HG02588 (cell line): Measurements from ENCODE around the gene SYTL2.
"Not testable (repeated sequence)": the region's sequence is repeated elsewhere in the genome, so short reads cannot be mapped to it uniquely, and the experiment has no call there.

Experiments
- ATAC-seq: cut with Tn5 transposase; IDR thresholded peaks from one replicate; pipeline ENCODE4 v1.9.1; 2021; ENCODE audit warnings: mild to moderate bottlenecking, moderate library complexity; ENCODE audit not compliant: unreplicated experiment

The SYTL2 gene

DNA sequence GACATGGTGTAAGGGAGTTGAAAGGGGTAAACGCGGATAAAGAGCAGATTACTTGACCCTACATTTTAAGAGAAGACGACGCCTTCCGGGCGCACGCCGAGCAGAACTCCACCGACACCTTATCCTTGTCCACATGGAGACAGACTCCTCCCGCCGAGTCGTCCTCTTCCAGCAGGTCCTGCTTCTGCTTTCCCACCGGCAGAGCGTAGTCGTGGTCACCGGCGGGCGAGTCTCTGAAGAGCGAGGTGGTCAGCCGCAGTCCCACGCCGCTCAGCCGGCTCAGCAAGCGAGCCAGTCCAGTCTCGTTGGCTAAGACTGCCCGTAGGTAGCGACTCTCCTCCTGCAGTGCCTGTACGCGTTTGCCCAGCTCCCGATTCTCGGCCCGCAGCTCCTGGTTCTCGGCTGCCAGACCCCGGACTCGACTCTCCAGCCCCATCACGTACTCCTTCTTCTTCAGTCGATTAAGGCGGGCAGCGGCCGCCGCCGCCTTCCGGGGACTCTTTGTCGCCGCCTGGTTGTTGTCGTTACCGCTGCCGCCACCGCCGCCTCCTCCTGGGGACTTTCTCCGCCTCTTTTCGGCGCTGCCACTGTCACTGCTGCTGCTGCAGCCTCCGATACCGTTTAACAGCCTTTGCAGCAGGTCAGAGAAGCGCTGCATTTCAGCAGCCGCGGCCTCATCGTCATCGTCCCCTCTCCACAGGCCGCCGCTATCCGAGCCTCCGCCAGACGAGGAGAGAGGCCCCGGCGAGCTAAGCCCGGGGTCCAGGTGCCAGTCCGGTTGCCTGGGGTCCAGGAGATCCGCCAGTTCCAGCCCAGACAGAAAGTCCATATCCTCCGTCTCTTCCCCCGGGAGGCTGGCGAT lies 147.0 kb downstream of the SYTL2 start:
- peak; percentile 66 for ATAC-seq

DNA sequence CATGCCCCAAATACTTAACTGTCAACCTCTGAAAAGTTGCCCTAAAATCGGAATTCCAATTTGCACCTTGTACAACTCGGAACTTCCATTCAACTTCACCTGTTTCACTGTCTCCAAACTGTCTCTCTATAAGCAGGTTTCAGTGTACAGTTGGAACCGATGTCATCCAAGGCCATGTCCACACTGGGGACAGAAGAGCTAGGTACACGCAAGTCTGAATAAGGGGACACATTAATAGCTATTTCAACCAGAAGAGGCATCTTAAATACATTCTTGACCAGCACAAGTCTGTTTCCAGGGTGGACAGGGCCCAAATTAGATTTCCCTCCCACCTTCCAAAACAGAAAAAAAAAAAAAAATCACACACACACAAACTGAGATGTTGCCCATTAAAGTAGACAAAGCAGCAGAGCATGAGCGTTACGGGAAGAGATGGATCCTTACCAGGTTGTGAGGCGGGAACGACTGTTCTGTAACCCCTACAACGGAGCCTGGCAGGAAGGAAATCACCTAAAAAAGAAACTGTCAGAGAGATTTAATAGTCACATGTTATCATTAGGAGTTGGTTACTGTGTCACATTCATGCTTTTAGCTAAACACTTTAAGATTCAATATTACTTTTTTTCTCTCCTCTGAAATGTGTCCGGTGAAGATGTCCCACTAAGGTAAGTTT lies 147.7 kb downstream of the SYTL2 start:
- no peak for ATAC-seq

DNA sequence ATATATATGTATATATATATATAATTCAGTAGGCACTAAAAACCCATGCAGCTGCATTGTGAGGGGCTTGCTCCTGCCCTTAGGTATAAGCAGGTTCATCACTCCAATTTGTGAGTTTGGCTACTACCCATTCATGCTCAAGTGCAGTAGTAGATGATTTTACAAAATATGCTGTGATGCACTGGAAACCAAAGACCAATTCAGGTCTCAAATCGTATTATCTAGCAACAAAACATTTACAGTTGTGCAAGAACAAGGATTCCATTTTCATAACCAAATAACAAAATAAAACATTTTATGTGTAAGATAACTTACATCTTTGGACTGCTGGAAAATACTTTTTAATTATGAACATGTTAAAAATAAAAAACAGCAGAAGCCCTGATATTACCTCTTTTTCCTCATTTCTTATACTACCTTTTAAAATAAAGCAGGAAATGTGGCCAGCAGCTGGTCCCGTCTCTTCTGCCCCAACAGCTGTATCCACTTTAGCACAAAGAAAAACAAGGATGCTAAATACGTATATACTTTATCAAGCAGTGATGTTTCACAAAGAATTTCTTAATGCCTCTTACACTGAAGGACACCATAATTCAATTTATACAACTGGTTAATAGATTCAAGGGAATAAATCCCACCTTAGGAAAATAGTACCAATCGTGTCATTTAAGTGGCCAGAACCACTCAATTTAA lies 148.8 kb downstream of the SYTL2 start:
- ATAC-seq: no peak

DNA sequence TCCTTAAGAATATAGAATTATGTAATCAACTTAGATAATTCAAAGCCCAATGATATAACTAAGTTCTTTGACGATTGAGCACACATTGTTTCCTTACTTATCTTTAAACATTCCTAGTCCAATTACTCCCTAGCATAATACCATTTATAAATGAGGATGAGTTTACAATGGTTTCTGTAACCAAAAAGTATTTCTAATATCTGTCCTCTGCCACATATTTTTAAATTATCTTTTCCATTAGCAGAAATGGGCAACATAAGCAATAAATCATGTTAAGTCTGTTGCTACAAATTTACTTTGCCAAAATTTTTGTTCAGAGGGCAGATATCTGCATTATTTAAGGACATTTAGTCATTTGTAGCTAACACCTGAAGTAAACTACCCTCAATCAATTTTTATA lies 152.8 kb downstream of the SYTL2 start:
- no peak for ATAC-seq

DNA sequence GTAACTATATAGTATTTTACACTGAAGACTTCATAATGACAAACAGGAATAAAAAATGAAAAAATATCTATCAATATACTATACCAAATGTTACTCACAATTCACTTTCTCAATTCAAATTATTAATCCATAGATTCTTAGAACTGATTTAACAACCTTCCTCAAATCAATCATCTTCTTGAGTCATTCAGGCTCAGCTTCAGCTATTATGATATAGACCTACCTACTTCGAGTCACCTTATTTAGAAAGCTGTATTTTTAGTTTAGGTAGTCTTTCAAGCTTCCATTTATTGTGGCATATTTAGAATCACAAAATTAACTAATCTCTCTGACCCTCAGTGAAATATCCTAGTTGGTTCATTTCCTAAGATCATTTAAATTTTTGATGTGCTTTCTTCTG lies 154.2 kb downstream of the SYTL2 start:
- ATAC-seq: no peak

DNA sequence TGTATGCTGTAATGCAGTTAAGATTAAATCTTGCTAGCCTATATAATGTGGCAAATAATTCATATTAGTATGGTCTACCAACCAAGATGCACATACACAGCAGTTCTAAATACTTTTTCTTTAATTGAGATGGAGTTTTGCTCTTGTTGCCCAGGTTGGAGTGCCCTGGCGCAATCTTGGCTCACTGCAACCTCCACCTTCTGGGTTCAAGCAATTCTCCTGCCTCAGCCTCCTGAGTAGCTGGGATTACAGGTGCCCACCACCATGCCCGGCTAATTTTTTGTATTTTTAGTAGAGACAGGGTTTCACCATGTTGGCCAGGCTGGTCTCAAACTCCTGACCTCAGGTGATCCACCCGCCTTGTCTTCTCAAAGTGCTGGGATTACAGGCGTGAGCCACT lies 156.6 kb downstream of the SYTL2 start:
- not testable (repeated sequence) for ATAC-seq

DNA sequence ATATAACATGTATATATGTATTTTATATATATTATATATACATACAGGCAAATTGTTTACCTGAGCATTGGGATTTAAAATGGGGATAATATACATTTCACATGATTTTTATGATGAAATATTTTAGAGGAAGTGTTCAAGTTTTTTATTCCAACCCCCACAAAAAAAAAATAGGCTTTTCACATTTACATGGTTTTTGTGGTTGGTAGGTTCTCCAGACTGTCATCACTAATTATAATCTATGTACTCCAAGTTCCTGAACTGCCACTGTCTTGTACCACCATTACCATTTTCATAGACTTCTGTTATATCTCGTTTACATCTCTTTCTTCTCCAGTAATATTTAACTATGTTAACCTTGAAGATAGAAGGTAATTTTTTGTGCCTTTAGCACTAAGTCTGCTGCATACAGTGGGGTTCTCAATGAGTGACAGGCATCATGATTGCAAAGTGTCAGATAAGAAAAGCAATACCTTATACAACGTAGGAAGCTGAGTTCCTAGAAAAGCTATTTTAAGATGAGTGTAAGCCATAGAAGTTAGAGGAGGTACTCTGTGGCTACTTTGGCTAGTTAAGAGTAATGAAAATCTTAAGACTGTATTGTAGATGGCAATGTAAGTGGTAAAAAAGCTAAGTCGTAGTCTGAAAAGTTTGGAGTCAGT lies 158.0 kb downstream of the SYTL2 start:
- ATAC-seq: no peak

DNA sequence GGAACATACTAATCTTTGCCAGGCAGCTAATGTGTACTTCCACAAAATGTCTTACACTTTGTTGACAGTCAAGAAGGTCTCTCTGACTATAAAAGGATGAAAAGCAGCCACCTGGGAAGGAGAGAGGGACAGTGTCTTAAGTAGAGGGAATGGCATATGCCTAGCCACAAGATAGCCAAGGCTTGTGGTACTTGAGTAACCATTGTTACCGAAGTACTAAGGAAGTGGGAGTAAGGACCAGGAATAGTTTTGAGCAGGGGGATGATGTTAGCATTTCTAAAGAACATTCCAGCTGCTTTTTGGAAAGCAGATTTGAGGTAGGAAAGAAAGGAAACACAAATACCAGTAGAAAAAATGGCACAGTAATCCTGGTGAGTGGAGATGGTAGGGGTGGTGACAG lies 159.8 kb downstream of the SYTL2 start:
- no peak for ATAC-seq

DNA sequence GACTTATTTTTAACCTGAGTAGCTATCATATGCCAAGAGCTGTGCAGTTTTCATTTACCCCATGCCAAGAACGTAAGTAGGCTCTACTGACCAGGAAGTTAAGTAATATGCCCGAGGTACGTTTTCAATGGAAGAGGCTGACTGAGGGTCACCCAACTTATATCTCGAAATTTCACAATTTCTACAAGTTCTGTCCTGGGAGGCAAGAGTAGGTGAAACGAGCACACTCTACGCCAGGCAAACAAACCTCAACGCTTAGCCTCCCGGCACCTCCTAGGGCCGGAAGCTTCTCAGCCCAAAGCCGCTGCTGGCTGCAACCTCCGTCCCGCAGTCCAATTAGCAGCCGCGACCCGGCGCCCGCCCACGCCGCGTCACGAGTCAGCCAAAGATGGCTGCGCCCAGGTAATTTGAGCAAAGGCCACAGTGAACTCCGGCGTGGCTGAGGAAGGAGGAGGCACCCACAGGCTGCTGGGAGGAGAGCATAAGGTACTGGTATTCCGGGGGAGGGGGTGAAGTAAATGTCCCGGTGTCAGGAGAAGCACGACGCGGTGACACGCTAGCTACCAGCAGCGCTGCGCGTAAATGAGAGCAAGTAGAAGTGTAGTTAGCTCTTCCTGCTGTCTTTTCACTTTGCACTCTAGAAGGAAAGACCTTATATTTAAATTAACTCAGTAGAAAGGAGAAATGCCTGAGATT lies 163.2 kb downstream of the SYTL2 start, which contains the start of gene TMEM126A:
Gene TMEM126A (plus strand): TSS at position 364 of the 696 bp plus-strand sequence. CDS start 2,289 bp downstream, outside the sequence.
- ATAC-seq: peak; percentile 100

DNA sequence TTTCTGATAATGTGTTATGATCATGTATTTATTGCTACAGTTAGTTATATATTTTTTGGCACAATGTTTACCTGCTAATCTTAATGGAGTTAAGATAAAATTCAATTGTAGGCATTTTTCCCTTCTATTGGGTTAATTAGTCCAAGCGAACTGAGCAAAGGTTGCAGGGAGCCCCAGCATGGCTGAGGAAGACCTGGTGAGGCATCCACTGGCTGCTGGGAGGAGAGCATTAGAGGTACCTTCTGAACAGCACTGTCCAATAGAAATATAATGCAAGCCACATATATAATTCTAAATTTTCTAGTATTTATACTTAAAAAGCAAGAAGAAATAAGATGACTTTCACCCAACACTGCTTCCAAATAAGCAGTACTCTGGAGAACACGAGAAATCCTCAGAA lies 163.9 kb downstream of the SYTL2 start:
- ATAC-seq: peak; percentile 1
